NCI-H524 treated with DMSO at 0.1 percent for 48 hours (cell line): ENCODE measurements around the gene SORL1.

Source experiments
- DNase-seq: peaks from one replicate; lab custom pipeline; 2025; lab: John Stamatoyannopoulos, UW

SORL1 gene

GRCh38 chr11:121453589-121454299, 1.6 kb downstream of the SORL1 start:
- no peak for DNase-seq

GRCh38 chr11:121455115-121455514, 3.0 kb downstream of the SORL1 start:
- DNase-seq, result no peak

DNA sequence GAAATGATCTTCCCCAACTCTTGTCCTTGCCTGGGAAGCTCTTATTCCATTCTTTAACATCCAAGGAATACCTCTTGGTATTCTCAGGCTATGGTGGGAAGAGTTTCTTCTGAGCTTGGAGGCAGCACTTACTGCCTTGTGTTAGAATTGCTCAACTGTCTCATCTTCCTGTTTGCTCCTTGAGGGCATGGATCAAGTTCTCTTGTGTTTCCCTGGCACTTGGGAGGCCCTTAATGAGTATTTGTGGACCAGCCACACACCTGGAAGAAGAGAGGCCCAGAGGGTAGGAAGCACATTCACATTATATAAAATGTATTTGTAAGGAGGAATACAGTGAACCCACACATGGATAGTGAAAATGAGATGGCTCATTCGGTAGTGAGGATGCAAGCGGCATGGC, 4.0 kb downstream of the SORL1 start:
- DNase-seq, result no peak

- no peak for DNase-seq
Measured at GRCh38 chr11:121456816-121457431, 4.8 kb downstream of the SORL1 start.

DNA sequence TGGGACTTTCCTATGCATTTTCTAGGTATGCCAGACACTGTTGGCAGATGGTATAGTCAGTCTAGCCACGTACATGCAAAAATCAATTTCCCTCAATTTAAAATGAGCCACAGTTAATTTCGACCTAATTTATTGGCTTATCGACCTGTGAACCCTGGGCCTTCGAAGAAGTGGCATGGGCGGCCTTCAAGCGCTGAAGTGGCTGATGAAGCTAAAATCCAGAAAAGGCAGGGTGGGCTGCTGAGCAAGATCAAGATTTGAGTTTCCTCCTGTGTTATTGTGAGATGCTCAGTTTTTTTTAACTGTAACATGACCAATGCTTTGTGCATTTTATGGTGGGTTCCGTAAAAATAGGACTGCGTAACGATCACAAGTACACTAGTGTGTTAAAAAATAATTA, 6.4 kb downstream of the SORL1 start:
- no peak for DNase-seq

GRCh38 chr11:121459413-121460017, 7.4 kb downstream of the SORL1 start:
- DNase-seq, result no peak

GRCh38 chr11:121460941-121461514, 8.9 kb downstream of the SORL1 start:
- DNase-seq, result no peak

DNA sequence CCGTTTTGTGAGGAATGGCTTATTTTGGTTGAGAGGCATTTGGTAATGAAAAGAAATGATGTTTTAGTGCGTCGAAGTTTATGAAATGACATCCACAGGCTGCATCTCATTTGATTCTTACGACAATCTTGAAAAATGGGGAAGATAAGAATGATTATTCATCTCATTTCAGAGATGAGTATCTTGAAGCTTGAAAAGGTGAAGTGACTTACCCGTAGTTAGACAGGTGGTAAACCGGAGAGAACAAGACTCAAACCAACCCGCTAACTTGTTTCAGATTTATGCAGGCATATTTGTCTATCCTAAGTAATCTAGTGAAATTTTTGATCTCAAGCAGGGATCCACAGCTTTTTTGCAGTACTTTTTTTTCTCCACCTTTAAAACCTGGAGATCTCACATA, 9.7 kb downstream of the SORL1 start:
- no peak for DNase-seq

GRCh38 chr11:121463689-121464335, 11.7 kb downstream of the SORL1 start:
- no peak for DNase-seq

DNA sequence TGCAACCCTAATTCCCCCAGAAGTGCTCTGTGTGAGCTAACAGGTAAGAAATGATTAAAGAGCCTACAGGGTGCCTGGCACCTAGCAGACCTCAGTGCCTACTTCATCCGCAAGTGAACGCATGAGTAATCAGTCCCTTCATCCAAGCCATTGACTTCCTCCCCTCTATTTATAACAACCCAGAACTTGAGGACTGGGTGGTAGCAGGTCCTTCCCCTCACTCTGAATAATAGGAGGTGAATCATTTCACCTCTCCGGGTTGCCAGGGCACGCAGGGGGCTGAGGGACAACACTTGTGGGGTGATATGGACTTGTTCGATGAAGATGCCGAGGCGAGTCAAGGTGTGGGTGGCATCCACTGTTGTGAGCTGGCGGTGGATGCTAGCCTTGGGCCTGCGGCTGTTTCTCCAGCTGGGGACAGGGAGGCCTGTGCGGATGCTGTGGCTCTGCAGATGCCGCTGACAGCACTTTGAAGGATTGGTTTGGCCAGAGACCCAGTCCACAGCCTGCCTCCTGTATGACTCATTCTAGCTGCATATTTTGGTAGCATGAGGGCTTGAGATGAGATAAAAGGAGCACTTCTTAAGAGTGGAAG, 12.3 kb downstream of the SORL1 start:
- DNase-seq, result no peak

DNA sequence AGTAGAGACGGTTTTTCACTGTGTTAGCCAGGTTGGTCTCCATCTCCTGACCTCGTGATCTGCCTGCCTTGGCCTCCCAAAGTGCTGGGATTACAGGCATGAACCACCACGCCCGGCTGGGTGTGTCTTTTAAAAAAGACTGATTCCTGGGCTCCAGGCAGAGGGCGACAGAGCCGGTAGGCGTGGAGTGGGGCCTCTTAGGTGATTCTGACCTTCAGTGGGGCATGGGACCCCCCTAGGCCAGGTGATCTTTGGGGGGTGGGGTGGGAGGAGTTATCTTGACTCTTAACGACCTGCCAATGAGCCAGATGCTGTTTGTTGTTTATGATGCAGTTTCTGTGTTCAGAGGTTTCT, 13.6 kb downstream of the SORL1 start:
- DNase-seq, result no peak

GRCh38 chr11:121466063-121466794, 14.1 kb downstream of the SORL1 start:
- peak; percentile 55 for DNase-seq

DNA sequence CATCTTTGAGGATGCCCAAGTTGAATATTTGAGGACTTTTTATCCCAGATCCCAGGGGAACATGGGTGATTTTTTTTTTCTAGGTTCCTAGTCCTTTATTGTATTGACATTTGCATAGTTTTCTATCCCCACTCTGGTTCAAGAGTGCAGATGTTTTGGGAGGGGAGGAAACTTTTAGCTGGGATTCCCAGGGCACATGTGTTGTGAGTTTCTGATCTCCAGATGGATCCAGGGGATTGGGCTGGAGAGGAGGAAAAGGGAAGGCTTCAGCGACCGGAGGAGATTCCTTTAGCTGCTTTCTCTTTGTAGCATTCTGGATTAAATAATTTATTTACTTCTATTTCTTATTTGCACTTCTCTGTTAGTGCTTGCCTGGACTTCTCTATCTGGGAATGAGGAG, 15.4 kb downstream of the SORL1 start:
- no peak for DNase-seq

DNA sequence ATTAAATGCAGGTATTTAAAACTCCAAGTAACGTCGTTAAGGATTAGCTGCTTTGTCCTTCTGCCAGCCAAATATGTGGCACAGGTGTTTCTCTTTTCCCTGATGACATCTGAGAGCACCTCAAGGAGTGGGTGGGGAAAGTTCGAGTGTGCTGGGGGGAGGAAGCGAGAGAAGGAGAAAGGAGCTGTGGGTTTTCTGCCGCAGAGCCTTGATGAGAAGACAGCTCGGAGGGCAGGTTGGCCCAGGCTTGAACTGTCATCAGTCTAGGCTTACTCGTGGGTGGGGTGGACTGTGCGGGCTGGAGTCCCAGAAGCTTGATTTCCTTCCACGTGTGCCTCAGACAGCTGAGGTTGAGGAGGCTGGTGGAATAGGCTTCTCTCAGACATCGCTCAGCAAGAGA, 15.9 kb downstream of the SORL1 start:
- peak; percentile 71 for DNase-seq

DNA sequence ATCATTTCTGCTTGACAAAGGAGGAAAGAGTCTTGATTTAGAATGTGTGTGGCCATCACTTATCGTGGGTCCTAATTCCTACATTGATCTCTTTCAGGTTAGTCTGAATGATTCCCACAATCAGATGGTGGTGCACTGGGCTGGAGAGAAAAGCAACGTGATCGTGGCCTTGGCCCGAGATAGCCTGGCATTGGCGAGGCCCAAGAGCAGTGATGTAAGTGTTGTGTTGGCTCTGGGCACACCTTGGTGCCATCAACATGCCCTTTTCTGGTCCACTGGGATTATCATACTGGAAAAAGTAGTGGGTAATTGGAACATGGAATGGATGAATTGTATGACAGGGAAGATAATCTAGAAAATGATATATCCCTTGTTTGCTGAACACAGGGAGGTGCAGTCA, 17.8 kb downstream of the SORL1 start:
- no peak for DNase-seq

GRCh38 chr11:121471167-121471566, 19.1 kb downstream of the SORL1 start:
- no peak for DNase-seq

GRCh38 chr11:121472312-121472711, 20.2 kb downstream of the SORL1 start:
- DNase-seq, result no peak

DNA sequence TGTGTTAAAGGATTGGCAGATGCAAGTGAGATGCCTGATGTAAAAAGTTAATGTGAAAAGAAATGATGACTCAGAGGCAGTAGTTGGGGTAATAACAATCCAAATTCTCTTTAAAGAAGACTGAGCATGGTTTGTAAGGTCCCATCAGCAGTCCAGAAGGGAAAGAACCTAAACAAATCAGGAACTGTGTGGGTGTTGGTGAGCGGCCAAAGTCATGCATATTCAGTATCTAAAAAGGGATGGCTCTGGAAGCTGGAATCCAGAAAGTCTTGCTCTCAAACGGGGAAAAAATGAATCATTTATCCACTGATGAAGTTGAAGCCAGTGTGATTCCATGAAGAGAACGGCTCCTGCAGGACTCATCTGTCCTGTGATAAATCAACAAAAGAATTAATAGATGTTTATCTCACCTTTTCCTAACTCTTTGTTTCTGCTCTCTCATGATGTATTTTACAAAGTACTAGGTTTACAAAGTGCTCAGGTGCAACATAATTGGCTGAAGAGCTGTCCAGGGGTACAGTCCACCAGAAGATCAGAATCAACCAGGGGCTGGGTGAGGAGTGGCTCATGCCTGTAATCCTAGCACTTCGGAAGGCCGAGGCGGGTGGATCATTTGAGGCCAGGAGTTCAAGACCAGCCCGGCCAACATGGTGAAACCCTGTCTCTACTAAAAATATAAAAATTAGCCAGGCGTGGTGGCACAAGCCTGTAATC, 21.1 kb downstream of the SORL1 start:
- DNase-seq, result no peak

DNA sequence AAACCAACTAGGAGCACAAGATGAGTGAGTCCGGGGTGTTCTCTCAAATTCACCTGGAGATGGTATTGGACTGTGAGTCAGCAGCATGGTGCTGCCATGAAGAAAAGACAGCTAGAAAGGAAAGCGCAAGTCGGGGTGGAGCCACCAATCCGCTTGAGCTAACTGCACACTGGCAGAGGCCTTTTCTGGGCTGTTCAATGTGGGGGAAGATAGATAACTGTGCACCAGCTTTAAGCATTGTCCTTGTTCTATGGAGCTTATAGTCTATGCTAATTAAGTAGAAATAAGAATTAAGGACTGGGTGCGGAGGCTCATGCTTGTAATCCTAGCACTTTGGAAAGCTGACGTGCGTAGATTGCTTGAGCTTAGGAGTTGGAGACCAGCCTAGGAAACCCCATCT, 22.6 kb downstream of the SORL1 start:
- no peak for DNase-seq

DNA sequence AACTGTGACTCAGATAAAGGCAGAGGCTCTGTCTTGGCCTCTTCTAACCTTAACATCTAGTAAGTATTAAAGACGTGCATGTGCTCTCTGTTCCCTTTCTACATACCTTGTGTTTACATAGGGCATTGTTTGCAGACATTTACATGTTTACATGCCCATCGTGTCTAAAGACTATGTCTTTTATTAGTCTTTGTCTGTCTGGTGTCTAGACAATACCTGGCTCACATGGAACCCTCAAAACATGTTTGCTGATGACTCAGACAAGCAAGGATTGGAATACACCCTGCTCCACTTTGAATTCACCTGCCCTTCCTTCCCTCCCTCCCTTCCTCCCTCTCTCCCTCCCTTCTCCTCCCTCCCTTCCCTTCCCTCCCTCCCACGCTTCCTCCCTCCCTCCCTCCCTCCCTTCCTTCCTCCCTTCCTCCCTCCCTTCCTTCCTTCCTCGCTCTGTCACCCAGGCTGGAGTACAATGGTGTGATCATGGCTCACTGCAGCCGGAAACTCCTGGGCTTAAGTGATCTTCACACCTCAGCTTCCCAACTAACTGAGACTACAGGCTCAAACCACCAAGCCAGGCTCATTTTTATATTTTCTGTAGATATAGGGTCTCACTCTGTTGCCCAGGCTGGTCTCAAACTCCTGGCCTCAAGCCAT, 24.4 kb downstream of the SORL1 start:
- DNase-seq, result no peak
